ENCODE measurements around the gene SGF29.

DNA sequence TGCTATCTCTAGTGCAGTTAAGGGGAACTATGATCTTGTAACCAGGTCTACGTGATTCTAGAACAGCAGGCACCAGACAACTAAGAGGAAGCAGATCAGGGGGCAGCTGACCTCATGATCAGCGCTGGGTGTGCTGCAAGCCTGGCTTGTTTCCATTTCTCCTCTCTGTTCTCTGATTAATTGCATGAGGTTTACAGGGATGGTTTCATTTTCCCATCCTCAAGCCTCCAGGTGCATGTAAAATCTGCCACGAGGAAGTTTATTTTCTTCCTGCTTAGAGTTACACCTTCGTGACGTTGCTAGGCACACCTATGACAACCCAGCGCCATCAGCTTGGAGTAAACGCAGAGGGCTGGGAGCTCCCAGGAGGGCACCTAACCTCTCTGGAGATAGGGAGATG, 10.6 kb upstream of the SGF29 start:
- TF ChIP-seq CTCF (IDR thresholded peaks at IDR 0.05) = no peak
- no peak for TF ChIP-seq POLR2A (IDR thresholded peaks at IDR 0.05)
